GM11168 (cell line): ENCODE results near the gene ZNF892.
"Not testable (repeated sequence)": the region's sequence is repeated elsewhere in the genome, so short reads cannot be mapped to it uniquely, and the experiment has no call there.

Experiments used
- in situ Hi-C: fragments of 300-500 bp; cut with MboI; formaldehyde crosslinking; loops from one replicate; pipeline ENCODE4 v1.12.0; 2022; ENCODE audit warnings: low sequenced_read_pairs; ENCODE audit not compliant: unreplicated experiment

Gene ZNF892

DNA sequence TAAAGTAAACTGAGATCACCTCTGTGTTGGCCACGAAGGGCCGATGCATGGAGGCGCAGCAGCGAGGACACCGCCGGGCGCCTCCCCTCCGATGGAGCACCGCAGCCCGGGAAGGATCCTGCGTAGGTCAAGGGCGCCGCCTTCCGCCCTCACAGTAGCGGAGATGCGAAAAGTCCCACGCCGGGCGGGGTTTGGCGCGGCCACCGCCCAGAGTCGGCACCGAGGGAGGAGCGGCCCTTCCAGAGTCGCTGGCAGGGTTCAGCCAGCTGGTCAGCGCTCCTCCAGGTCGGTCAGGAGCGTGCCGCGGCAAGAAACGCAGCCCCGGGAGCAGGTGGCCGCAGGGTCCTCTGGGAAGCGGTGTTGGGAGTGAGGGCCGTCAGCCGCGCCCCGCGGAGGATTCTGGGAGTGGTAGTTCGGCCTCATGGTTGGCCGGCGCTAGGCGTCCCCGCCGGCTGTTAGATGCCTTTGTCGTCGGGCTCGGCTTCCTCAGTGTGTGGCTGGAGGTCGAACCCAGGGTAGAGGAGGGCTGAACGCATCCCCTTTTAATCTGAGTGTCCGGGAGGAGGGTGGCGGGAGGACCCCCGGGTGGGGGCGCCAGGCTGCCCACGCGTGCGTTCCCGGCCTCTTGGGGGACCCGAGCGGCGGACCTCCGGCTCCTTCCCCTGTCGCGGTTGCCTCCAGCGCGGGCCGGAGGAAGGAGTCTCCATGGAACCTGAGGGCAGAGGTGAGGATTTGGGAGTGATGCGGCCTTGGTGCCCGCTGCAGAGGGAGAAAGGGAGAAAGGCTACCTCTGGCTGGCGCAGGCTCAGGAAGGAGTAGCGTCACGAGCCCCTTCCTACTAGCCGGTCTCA lies at the start of gene ZNF892:
ZNF892 (plus strand) TSS at position 411 of the 851 bp plus-strand sequence; CDS start at position 706, 295 bp downstream.
- in situ Hi-C loops = no loop called here

DNA sequence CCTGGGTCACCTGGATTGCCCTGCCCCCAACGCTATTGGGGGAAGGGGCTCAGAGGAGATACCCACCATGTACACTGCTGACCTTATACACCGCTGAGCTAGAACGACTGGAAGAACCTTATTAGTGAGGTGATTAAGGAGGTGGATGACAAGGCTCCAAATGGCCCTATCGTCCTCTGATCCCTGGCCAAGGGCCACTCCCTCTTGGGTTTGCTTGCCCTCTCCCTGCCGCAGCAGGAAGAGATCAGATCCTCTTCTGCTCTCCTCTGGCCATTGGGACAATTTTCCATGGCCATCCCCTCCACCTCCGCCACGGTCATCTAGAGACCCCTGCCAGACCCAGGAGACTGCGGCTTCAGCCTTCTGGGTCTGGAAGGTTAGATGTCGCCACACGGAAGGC lies 48.9 kb upstream of the ZNF892 start:
- in situ Hi-C loops = no loop called here

DNA sequence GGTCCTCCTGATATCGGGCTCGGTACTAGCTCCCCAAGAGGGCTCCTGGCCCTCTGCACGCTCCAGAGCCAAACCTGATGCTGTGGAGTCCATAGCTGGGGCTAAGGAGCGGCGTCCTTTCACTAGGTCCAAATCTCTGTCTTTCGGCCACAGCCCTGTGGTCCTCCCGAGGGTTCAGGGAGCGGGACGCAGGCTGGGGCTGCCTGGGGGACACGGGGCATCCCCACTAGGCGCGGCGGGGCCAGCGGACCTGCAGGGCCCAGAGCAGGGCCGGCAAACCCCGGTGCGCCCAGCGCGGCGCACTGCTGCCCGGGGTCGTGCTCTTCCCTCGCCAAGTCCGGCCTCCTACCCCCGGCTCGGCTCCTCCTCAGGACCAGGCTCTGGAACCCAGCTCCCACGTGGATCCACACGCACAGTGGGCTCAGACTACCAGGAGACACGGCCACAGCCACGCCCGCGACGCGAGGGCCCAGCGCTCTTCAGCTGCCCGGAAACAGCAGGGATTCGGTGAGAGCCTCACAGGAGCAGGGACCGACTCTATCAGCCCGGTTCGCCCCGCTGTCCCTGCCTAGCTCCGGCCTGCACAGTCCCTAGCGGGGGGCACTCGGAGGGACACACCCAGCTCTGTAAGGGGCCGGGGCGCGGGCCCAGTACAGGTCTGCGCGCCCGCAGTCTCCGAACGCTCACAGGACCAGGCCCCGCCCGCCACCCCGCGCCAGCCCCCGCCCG lies 48.3 kb upstream of the ZNF892 start:
- in situ Hi-C loops = no loop called here

DNA sequence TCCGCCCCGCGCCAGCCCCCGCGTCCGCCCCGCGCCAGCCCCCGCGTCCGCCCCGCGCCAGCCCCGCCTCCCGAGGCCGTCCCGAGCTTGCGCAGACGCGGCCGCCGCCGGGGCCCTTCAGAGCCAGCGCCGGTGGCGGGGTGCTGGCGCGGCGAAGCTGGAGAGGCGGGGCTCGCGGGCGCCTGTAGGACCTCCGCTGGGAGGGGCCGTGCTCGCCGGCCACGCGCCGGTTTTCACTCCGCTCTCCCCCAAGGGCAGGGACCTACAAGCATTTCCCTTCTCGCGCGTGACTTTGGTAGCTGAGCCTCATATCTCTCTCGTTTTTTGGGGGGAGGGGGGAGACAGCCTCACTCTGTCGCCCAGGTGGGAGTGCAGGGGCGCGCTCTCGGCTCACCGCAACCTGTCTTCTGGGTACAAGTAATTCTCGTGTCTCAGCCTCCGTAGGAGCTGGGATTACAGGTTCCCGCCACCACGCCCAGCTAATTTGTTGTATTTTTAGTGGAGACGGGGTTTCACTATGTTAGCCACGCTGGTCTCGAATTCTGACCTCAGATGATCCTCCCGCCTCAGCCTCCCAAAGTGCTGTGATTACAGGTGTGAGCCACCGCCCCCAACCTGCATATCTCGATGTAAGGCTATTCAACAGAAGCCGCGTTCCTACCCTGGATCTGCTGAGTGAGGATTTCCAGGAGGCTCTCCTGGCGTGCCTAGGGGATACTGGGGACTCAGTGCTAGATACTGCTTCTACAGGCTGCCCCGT lies 47.5 kb upstream of the ZNF892 start, which contains the start of gene ZNF514:
ZNF514 (minus strand) TSS at position 159 of the 760 bp plus-strand sequence. CDS start 6,595 bp downstream, outside the sequence.
- in situ Hi-C loops = no loop called here

DNA sequence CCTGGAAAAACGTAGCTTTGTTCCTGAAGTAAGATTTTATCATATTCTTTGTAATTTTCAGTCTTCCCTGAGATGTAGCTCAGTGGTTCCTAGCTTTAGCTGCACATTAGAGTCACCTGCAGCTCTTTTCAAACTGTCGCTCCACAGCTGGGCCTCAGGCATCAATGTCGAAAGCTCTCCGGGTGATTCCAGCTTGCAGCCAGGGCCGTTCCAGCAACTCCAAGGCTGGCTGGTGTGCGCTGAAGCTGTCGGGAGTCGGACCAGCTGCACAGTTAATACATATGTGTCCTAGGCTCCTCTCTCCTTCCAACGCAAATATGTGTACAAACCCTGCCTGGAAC lies 42.3 kb upstream of the ZNF892 start:
- in situ Hi-C loops = no loop called here

DNA sequence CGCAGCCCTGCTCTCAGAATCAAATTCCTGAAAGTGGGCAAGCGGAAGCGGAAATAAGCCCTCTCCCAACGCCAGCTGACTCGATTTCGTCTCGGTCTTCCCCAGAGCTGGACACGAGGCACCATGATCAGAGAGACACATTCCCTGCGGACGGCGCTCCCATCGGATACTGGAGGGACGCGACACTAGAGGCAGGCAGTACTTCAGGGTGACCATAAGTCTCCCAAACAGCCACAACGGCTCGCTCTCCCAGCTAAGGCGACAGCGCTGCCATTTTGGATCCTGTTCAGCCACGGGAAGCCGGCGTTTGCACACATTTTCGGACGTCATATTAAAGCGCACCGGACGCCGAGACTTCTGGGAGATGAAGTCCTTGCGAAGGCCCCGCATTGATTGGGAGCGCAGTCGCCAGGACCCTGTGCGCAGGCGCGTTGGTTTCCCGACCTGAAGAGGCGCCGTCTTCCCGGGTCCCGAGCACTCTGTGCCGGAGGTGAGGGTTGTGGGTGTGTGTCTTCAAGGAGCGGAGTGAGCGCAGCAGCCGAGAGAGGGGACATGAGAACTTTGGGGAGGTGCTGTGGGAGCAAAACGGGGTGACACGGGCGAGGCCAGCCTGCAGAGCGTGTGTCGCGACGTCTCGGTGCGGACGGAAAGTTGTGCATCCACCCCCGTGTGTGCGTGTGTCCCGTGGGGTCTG lies 41.8 kb upstream of the ZNF892 start, which contains the start of gene ZNF2:
ZNF2 (plus strand) TSS at position 439 of the 694 bp plus-strand sequence. CDS start 10,418 bp downstream, outside the sequence.
- in situ Hi-C loops = no loop called here

DNA sequence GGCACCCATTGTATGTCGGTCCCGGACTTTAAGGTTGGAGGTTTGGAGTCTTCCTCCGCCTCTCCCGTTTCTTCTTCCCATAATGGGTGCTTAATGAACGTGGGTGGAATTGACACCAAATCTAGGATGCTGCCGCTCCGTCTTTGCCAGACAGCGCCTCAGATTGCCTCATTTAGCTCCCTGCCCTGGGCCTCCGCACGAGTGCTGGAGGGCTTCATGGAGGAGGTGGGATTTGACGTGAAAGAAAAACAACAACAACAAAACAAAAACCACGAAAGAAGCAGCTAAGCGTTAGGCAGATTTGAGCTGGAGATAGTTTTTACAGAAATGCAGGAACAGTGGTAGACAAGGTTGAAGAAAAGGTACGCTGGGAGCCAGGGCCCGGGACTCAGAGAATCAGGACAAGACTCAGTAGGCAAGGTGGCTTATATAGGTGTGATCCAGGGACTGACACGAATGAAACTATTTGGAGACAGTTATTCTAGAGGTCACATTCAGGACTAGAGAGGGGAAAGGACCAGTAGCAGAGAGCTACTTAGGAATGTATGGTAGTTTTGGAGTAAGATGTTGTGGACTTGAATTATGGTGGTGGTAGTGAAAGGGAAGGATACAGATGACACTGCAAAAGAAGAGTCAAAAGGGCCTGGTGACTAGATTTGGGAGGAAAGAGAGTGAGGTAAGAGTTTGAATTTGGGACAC lies 41.1 kb upstream of the ZNF892 start:
- in situ Hi-C loops = no loop called here

DNA sequence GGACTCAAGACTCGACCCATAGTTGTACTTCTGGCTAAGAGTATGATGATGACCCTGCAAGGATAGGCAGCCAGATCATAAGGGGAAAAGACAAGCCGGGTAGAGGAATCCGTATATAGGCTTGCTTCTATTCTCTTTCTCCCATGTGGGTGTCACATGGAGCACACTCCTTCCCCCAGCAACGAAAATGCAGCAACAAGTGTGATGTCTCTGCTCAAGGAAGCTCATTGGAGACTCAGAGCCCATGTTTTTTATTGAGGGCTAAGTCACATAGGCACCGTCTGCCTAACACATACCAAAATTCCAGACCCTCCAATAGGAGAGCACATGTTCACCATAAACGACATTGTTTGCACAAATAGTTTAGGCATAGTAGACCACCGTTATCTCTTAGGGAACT lies 35.4 kb upstream of the ZNF892 start:
- in situ Hi-C loops = no loop called here

DNA sequence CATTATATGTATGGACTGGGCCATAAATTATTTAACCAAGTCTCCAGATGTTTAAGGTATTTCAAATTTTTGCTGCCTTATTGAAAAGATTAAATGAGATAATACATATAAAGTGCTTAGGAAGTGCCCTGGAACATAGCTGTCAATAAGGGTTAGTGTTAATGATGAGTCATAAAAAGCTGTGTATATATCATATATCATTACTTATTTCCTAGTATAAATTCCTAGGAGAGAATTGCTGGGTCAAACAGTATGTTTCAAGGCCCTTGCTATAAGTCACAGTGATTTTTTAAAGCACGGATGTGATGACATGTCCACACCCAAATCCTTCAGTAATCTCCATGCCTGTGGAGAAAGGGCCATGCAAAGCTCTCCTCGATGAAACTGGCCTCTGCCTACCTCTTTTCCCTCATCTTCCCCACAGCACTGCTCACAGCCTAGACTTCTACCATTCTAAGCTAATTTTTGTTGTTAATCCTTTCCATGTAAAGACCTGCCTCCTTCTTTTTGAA lies 33.2 kb upstream of the ZNF892 start:
- in situ Hi-C loops = no loop called here

DNA sequence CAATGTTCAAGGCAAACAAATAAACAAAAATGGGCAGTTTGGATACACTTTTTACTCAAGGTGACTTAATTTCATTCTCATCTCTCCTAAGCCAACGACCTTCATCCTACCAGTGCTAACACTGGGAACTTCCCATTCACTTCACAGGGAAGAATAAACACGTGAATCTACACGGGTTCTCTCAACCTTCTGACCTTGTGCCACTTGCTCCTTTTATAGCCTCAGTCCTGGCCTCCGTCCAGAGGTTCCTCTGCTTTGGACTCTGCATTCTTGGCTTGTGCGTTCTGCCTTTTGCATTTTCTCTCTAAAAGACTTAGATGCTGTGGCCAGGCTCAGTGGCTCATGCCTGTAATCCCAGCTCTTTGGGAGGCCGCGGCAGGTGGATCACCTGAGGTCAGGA lies 27.9 kb upstream of the ZNF892 start:
- in situ Hi-C loops = no loop called here

DNA sequence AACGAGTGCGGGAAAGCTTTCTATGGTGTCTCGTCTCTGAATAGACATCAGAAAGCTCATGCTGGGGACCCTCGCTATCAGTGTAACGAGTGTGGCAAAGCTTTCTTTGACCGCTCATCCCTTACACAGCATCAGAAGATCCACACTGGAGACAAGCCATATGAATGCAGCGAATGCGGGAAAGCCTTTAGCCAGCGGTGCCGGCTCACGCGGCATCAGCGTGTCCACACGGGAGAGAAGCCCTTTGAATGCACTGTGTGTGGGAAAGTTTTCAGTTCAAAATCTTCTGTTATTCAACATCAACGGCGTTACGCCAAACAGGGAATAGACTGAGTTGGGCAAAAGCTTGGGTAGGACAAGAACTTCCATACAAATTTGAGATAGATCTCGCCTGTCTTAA lies 25.5 kb upstream of the ZNF892 start:
- in situ Hi-C loops = no loop called here

DNA sequence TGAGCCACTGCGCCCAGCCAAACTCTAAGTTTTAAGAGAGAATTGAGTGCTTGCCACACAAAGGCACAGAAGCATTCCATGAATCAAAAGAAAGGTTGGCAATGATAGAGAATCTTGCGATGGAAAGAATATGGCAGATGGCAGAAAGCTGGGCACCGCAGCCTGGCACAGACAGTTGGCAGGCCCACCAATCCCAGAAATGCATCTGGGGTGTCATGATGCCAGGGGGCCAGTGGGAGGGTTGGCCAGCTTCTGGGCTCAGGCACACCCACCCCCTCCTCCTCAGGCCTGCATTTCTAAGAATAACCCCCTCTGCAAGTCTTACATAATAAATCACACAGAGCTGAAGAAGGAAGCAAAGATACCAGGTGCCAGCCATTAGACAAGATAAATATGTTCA lies 22.1 kb upstream of the ZNF892 start:
- in situ Hi-C loops = no loop called here

DNA sequence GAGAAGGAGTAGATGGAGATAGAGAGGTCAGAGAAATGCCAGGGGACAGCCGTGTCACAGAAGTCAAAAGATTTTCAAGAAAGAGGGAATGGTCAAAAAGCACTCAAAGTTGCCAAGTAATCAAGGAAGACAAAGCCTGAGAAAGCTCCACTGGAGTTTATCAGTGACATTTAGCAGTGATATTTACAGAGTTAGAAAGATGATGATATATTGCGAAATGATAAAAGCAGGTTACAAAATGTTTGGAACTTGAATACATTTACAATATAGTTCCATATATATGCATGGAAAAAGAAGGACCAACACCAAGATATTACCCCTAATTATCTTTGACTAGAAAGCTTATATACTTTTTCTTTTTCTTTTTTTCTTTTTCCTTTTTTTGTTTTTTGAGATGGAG lies 21.3 kb upstream of the ZNF892 start:
- in situ Hi-C loops = no loop called here

DNA sequence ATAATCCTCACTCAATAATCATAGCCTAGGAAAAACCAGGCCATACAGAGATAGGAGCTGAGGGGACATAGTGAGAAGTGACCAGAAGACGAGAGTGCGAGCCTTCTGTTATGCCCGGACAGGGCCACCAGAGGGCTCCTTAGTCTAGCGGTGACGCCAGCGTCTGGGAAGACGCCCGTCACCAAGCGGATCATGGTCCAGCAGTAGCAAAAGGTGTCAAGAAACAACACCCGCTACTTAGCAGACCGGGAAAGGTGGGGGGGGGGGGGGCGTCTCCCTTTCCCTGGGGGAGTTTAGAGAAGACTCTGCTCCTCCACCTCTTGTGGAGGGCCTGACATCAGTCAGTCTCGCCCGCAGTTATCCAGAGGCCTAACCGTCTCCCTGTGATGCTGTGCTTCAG lies 14.4 kb upstream of the ZNF892 start:
- in situ Hi-C loops = not testable (repeated sequence)

DNA sequence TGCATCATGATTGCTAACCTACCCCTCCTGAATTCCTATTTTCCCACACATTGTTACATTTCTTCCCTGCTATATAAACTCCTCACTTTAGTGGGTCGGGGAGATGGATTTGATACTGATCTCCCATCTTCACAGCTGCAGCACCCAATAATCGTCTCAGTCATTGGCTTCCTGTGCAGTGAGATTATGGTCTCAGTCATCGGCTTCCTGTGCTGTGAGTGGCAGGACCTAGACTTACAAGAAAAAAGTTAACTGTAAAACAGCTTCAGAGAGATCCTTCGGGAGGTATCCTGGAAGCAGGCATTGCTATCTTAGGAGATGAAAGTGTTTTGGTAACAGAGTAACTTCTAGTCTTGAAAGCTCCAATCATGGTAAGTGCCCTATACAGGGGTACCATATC lies 3.4 kb upstream of the ZNF892 start:
- in situ Hi-C loops = no loop called here

DNA sequence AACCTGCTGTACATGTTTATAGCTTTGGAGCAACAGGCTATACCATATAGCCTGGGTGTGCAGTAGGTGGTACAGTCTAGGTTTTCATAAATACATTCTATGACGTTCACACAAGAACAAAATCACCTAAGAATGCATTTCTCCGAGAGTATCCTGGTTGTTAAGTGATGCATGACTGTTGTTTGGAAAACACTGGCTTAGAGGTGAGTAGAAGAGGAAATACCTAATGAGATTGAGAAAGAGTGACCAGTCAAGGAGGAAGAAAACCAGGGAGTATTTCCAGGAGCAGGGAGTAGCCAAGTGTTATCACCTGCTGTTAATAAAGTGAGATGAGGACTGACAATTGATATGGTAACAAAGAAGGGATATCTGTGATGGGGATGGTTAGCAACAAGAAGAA lies 2.9 kb upstream of the ZNF892 start:
- in situ Hi-C loops = no loop called here

DNA sequence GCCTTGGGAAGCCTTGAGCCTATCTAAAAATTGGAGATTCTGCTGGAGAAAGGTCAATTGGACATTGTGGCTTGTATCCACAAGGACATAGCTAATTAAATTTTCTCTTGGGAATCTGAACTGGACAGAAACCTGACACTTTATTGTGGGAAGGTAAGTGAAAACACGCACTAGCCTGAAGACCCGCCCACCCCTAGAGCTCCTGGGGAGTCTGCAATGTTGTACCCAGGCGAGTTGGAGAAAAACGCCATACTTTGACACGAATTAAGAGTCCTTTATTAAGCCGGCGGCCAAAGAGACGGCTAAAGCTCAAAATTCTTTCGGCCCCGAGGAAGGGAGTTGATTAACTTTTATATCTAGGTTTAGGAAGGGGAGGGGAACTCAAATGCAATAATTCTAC lies 1.2 kb upstream of the ZNF892 start:
- in situ Hi-C loops = no loop called here

DNA sequence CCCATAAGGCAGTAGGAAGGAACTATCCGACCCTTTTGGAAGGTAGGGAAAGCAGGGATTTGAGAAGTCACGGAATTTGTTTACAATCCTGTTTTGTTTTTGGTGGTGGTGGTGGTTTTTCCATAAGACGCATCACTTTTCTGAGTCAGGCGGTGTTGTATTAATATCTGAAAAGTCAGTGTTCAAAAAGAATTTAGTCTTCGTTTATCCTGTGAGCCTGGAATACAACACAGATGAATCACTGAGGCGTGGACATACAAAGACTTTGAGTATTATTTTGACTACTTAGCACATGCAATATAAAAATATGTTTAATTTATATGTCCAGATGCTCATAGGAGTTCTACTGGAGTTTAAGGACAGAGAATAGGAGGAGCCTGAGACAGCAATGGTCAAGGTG lies 785 bp downstream of the ZNF892 start:
- in situ Hi-C loops = no loop called here

DNA sequence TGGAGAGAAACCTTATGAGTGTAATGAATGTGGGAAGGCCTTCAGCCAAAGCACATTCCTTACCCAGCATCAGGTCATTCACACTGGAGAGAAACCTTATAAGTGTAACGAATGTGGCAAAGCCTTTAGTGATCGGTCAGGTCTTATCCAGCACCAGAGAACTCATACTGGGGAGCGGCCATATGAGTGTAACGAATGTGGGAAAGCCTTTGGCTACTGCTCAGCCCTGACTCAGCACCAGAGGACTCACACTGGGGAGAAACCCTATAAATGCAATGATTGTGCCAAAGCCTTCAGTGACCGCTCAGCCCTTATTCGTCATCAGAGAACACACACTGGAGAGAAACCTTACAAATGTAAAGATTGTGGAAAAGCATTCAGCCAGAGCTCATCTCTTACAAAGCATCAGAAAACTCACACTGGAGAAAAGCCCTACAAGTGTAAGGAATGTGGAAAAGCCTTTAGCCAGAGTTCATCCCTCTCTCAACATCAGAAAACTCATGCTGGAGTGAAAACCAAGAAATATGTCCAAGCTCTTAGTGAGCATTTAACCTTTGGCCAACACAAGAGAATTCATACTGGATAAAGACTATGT lies 7.8 kb downstream of the ZNF892 start:
- in situ Hi-C loops = no loop called here
